HG02870 (cell line): Measurements from ENCODE around the gene LAMA1.

ENCODE experiments used
- ATAC-seq: cut with Tn5 transposase; IDR thresholded peaks from one replicate; pipeline ENCODE4 v1.9.1; 2021; ENCODE audit warnings: mild to moderate bottlenecking, moderate library complexity; ENCODE audit not compliant: unreplicated experiment

LAMA1 gene

GRCh38 chr18:7000484-7001096 lies 117.0 kb downstream of the LAMA1 start:
- ATAC-seq = no peak

- ATAC-seq = no peak
Observed at GRCh38 chr18:6997808-6998207, 119.8 kb downstream of the LAMA1 start.

GRCh38 chr18:6994771-6995430 lies 122.7 kb downstream of the LAMA1 start:
- ATAC-seq = no peak

- ATAC-seq = no peak
Observed at GRCh38 chr18:6994056-6994770, 123.4 kb downstream of the LAMA1 start.

- ATAC-seq = no peak
Observed at GRCh38 chr18:6992761-6993160, 124.8 kb downstream of the LAMA1 start.

GRCh38 chr18:6983366-6983765 lies 134.2 kb downstream of the LAMA1 start:
- no peak for ATAC-seq

- no peak for ATAC-seq
Observed at GRCh38 chr18:6982398-6982797, 135.2 kb downstream of the LAMA1 start.

- ATAC-seq = no peak
Observed at GRCh38 chr18:6980363-6980762, 137.2 kb downstream of the LAMA1 start.

GRCh38 chr18:6979954-6980353 lies 137.6 kb downstream of the LAMA1 start:
- no peak for ATAC-seq

GRCh38 chr18:6976935-6977334 lies 140.7 kb downstream of the LAMA1 start:
- no peak for ATAC-seq

- ATAC-seq = no peak
Observed at GRCh38 chr18:6975084-6975483, 142.5 kb downstream of the LAMA1 start.

- ATAC-seq = no peak
Observed at GRCh38 chr18:6971823-6972478, 145.6 kb downstream of the LAMA1 start.

GRCh38 chr18:6963452-6964097 lies 154.0 kb downstream of the LAMA1 start:
- ATAC-seq = no peak

- ATAC-seq = no peak
Observed at GRCh38 chr18:6962571-6963451, 154.8 kb downstream of the LAMA1 start.

GRCh38 chr18:6961331-6961730 lies 156.3 kb downstream of the LAMA1 start:
- ATAC-seq = no peak

- ATAC-seq = no peak
Observed at GRCh38 chr18:6960656-6961055, 156.9 kb downstream of the LAMA1 start.

- ATAC-seq = no peak
Observed at GRCh38 chr18:6960124-6960523, 157.5 kb downstream of the LAMA1 start.

- ATAC-seq = no peak
Observed at GRCh38 chr18:6959110-6959509, 158.5 kb downstream of the LAMA1 start.

GRCh38 chr18:6956999-6957398 lies 160.6 kb downstream of the LAMA1 start:
- ATAC-seq = no peak

- no peak for ATAC-seq
Observed at GRCh38 chr18:6956495-6956894, 161.1 kb downstream of the LAMA1 start.
